Measurements from ENCODE around the gene ST6GAL1. TPM values are rescaled to one million over a fixed set of nuclear protein-coding genes. Genes with fewer than 3 reads are reported as not detected.

Gene ST6GAL1
- total and polyA plus RNA-seq, 2 experiments from 2014 or later: 17.6 to 65.1 TPM

DNA sequence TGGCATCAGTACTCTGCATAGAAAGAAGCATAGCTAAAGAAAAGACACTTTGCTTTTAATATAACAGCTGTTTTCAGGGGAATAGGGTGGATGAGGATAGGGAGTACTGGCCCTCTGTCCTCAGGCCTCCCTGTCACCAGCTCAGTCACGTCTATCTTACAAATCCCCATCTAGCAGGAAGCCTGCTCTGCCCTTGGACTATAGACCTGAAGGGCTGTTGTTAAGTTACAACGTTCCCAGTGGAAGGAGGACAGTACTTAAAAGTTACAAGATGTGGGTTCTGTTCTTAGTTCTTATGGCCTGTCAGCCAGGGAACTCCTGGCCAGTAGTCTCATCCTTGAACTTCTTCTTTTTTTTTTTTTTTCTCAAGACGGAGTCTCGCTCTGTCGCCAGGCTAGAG lies 138.5 kb downstream of the ST6GAL1 start:
- Histone ChIP-seq H3K4me1 (ENCODE audit: insufficient read depth) (peaks cover 25% of the 10 kb centered on the region), H3K27me3 (ENCODE audit: insufficient read depth) (no peaks in the 10 kb centered on the region), H3K9me2 (ENCODE audit: insufficient read depth) (no peaks in the 10 kb centered on the region), H3K36me3 (ENCODE audit: insufficient read depth) (no peaks in the 10 kb centered on the region; the same call in 1 of the 2 replicates), H2AFZ (no peak overlapping the region), H3K4me2 (no peak overlapping the region), H3F3A (replicated peaks; ENCODE audit: low read depth) (peaks cover 2% of the 10 kb centered on the region; the same call in 1 of the 2 replicates), H4K20me1 (replicated peaks; ENCODE audit: insufficient read depth) (peaks cover 2% of the 10 kb centered on the region), H3K27ac (ENCODE audit: low read depth) (no peak overlapping the region), H3K79me2 (replicated peaks; ENCODE audit: insufficient read depth) (no peaks in the 10 kb centered on the region), H3K4me3 (no peak overlapping the region)
- Mint-ChIP-seq H3K9me3 (no peaks in the 10 kb centered on the region; the same call in 2 of the 3 replicates), H3K4me3 (no peak overlapping the region), H3K27me3 (ENCODE audit: insufficient read depth, low read depth, poor library complexity) (peaks cover 7% of the 10 kb centered on the region), H3K4me1 (peaks cover 32% of the 10 kb centered on the region), H3K36me3 (ENCODE audit: low read depth) (peaks cover 52% of the 10 kb centered on the region), H3K27ac (no peak overlapping the region)
- TF ChIP-seq EZH2 (IDR thresholded peaks at IDR 0.05; ENCODE audit: low read depth, unreplicated experiment) (no peak), STAT1 (IDR thresholded peaks at IDR 0.05; ENCODE audit: unreplicated experiment) (no peak), CTCF (conservative IDR thresholded peaks at IDR 0.05; ENCODE audit: low read depth in 2 of 2) (no peak), NANOG (IDR thresholded peaks at IDR 0.05; ENCODE audit: borderline replicate concordance) (no peak), POLR2AphosphoS5 (IDR thresholded peaks at IDR 0.05; ENCODE audit: low read depth) (no peak), ZNF114 (CRISPR knock-in tag; IDR thresholded peaks at IDR 0.05) (no peak), ZNF462 (CRISPR knock-in tag; IDR thresholded peaks at IDR 0.05) (no peak), JUNB (IDR thresholded peaks at IDR 0.05; ENCODE audit: unreplicated experiment) (no peak), EZH2phosphoT487 (IDR thresholded peaks at IDR 0.05; ENCODE audit: unreplicated experiment) (no peak), ETS1 (IDR thresholded peaks at IDR 0.05) (no peak), ZNF331 (CRISPR knock-in tag; IDR thresholded peaks at IDR 0.05; ENCODE audit: low read depth) (no peak), CREB1 (CRISPR knock-in tag; IDR thresholded peaks at IDR 0.05; ENCODE audit: low read depth) (no peak)
- TF ChIP-seq, protein P1, sequence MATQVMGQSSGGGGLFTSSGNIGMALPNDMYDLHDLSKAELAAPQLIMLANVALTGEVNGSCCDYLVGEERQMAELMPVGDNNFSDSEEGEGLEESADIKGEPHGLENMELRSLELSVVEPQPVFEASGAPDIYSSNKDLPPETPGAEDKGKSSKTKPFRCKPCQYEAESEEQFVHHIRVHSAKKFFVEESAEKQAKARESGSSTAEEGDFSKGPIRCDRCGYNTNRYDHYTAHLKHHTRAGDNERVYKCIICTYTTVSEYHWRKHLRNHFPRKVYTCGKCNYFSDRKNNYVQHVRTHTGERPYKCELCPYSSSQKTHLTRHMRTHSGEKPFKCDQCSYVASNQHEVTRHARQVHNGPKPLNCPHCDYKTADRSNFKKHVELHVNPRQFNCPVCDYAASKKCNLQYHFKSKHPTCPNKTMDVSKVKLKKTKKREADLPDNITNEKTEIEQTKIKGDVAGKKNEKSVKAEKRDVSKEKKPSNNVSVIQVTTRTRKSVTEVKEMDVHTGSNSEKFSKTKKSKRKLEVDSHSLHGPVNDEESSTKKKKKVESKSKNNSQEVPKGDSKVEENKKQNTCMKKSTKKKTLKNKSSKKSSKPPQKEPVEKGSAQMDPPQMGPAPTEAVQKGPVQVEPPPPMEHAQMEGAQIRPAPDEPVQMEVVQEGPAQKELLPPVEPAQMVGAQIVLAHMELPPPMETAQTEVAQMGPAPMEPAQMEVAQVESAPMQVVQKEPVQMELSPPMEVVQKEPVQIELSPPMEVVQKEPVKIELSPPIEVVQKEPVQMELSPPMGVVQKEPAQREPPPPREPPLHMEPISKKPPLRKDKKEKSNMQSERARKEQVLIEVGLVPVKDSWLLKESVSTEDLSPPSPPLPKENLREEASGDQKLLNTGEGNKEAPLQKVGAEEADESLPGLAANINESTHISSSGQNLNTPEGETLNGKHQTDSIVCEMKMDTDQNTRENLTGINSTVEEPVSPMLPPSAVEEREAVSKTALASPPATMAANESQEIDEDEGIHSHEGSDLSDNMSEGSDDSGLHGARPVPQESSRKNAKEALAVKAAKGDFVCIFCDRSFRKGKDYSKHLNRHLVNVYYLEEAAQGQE (IDR thresholded peaks at IDR 0.05; ENCODE audit: unreplicated experiment): no peak
- DNase-seq (ENCODE audit: low spot score) (no peak), ATAC-seq (no peak)
